Measurements from ENCODE around the gene DHX57.

Gene DHX57

DNA sequence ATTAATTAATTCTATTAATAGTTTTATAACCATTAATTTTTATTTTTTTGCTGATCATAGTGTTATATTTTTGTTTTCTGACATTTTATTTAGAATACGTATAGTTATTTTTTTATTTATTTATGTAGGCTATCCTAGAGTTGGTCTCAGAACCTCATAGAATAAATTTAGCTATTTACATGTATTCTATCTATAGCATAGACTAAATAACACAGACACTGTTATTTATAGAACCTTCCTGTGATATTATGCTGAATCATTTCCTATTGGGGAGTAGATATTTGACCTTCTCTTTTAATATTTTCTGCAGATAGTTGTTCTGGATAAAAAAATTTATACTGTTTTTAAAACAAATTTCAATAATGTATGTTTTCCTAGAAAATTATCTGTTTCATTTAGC is 34.1 kb upstream of the DHX57 start:
- no peak for TF ChIP-seq SIN3A (IDR thresholded peaks at IDR 0.05; ENCODE audit: borderline replicate concordance, insufficient read depth, low read length)
- TF ChIP-seq, protein P1, sequence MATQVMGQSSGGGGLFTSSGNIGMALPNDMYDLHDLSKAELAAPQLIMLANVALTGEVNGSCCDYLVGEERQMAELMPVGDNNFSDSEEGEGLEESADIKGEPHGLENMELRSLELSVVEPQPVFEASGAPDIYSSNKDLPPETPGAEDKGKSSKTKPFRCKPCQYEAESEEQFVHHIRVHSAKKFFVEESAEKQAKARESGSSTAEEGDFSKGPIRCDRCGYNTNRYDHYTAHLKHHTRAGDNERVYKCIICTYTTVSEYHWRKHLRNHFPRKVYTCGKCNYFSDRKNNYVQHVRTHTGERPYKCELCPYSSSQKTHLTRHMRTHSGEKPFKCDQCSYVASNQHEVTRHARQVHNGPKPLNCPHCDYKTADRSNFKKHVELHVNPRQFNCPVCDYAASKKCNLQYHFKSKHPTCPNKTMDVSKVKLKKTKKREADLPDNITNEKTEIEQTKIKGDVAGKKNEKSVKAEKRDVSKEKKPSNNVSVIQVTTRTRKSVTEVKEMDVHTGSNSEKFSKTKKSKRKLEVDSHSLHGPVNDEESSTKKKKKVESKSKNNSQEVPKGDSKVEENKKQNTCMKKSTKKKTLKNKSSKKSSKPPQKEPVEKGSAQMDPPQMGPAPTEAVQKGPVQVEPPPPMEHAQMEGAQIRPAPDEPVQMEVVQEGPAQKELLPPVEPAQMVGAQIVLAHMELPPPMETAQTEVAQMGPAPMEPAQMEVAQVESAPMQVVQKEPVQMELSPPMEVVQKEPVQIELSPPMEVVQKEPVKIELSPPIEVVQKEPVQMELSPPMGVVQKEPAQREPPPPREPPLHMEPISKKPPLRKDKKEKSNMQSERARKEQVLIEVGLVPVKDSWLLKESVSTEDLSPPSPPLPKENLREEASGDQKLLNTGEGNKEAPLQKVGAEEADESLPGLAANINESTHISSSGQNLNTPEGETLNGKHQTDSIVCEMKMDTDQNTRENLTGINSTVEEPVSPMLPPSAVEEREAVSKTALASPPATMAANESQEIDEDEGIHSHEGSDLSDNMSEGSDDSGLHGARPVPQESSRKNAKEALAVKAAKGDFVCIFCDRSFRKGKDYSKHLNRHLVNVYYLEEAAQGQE (IDR thresholded peaks at IDR 0.05; ENCODE audit: insufficient read depth in 1 of 2, low read depth in 2 of 2, low read length in 2 of 2) = no peak
- no peak for TF ChIP-seq FOXP2 (optimal IDR thresholded peaks at IDR 0.05; ENCODE audit: borderline replicate concordance, extremely low read depth, extremely low read length, insufficient read depth)

DNA sequence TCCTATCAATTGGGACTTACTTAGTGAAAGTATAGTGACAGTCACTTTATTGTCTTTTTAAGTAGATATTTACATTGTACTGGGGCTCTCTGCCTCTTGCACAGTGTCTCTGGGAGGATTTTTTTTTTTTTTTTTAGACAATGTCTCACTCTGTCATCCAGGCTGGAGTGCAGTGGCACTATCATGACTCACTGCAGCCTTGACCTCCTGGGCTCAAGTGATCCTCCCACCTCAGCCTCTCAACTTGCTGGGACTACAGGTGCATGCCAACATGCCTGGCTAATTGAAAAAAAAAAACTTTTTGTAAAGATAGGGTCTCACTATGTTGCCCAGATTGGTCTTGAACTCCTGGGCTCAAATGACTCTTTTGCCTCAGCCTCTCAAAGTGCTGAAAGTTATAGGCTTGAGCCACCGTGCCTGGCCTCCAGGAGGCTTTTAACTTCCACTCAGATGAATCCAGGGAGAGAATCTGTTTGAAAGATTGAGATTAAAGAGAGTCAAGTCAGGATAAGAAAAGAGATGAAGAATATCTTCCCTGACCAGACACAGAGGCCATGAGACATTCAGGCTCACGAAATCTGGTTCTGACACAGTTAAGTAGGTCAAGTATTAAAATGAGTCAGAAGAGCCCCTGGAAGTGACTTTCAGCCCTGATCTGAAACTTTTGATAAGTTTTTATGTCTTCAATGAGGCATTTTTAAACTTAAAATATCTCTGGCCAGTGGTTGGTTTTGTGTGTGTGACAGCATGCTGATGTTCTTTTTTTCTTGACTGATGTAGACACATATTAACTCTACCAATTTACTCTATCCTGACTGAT is 32.2 kb upstream of the DHX57 start:
- TF ChIP-seq POLR2AphosphoS5 (IDR thresholded peaks at IDR 0.05; ENCODE audit: low read depth, low read length) = no peak
- TF ChIP-seq, protein P1 (IDR thresholded peaks at IDR 0.05; ENCODE audit: insufficient read depth in 1 of 2, low read depth in 2 of 2, low read length in 2 of 2) = no peak
- TF ChIP-seq FOXP2 (optimal IDR thresholded peaks at IDR 0.05; ENCODE audit: borderline replicate concordance, extremely low read depth, extremely low read length, insufficient read depth) = no peak
- no peak for TF ChIP-seq SIN3A (IDR thresholded peaks at IDR 0.05; ENCODE audit: borderline replicate concordance, insufficient read depth, low read length)
- TF ChIP-seq TAF1 (IDR thresholded peaks at IDR 0.05; ENCODE audit: borderline replicate concordance, insufficient read depth, low read length) = no peak

DNA sequence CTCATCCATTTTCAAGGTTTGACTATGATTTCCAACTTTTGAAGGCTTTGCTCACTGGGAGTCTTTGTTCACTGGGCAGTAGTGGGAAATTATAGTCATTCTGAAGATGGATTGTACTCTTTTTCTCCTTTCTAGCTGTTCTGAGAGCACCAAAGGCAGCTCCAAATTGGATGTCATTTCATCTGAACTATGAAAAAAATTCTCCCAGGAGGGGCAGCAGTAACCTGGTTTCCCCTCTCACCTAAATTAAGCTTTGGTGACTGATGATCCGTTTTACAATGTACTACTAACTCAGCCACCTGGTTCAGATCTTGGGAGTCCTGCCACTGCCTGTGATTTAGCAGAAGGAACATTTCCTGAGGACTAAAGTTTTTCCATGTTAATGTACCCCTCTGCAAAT is 31.5 kb upstream of the DHX57 start:
- no peak for TF ChIP-seq SIN3A (IDR thresholded peaks at IDR 0.05; ENCODE audit: borderline replicate concordance, insufficient read depth, low read length)
- TF ChIP-seq, protein P1 (IDR thresholded peaks at IDR 0.05; ENCODE audit: insufficient read depth in 1 of 2, low read depth in 2 of 2, low read length in 2 of 2) = no peak
- no peak for TF ChIP-seq FOXP2 (optimal IDR thresholded peaks at IDR 0.05; ENCODE audit: borderline replicate concordance, extremely low read depth, extremely low read length, insufficient read depth)
- TF ChIP-seq POLR2AphosphoS5 (IDR thresholded peaks at IDR 0.05; ENCODE audit: low read depth, low read length) = no peak
- no peak for TF ChIP-seq TAF1 (IDR thresholded peaks at IDR 0.05; ENCODE audit: borderline replicate concordance, insufficient read depth, low read length)

DNA sequence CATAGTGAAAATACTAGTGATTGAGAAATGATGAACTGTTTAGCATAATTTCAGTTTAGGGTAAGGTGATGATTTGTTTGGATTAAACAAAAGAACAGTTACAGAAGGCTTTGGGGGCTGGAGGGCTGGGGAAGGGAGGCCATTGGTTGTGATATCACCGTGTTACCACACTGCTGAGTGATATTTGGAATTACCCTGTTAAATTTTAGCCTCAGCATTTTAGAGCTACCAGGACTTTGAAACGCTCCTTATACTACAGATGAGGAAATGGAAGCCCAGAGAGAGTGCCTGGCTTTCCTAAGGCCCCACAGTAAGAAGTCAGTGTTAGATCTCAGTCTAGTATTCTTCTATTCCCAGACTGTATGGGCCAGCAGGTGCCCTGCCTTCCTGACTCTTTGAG is 29.5 kb upstream of the DHX57 start:
- TF ChIP-seq SIN3A (IDR thresholded peaks at IDR 0.05; ENCODE audit: borderline replicate concordance, insufficient read depth, low read length) = no peak
- no peak for TF ChIP-seq FOXP2 (optimal IDR thresholded peaks at IDR 0.05; ENCODE audit: borderline replicate concordance, extremely low read depth, extremely low read length, insufficient read depth)
- TF ChIP-seq POLR2AphosphoS5 (IDR thresholded peaks at IDR 0.05; ENCODE audit: low read depth, low read length) = no peak
- no peak for TF ChIP-seq TAF1 (IDR thresholded peaks at IDR 0.05; ENCODE audit: borderline replicate concordance, insufficient read depth, low read length)
- TF ChIP-seq, protein P1 (IDR thresholded peaks at IDR 0.05; ENCODE audit: insufficient read depth in 1 of 2, low read depth in 2 of 2, low read length in 2 of 2) = no peak
